Measurements from ENCODE around the gene ANKS1B. TPM values are rescaled to one million over a fixed set of nuclear protein-coding genes. Genes with fewer than 3 reads are reported as not detected.
"Not testable (repeated sequence)": the region's sequence is repeated elsewhere in the genome, so short reads cannot be mapped to it uniquely, and the experiment has no call there.

Gene ANKS1B
- total RNA-seq, 4 donors from 2014 or later: 14.0 to 38.4 (median 28.6) TPM

GRCh38 chr12:98769068-98769467 lies 1215.7 kb downstream of the ANKS1B start:
- Histone ChIP-seq H3K4me3 (no peak overlapping the region), H3K36me3 (peaks cover 0 to 11% (median 0%) of the 10 kb centered on the region in 3 donors), H3K4me1 (no peaks in the 10 kb centered on the region), H3K27ac (no peak overlapping the region), H3K27me3 (no peaks in the 10 kb centered on the region), H3K9me3 (no peaks in the 10 kb centered on the region)
- TF ChIP-seq, protein P1, sequence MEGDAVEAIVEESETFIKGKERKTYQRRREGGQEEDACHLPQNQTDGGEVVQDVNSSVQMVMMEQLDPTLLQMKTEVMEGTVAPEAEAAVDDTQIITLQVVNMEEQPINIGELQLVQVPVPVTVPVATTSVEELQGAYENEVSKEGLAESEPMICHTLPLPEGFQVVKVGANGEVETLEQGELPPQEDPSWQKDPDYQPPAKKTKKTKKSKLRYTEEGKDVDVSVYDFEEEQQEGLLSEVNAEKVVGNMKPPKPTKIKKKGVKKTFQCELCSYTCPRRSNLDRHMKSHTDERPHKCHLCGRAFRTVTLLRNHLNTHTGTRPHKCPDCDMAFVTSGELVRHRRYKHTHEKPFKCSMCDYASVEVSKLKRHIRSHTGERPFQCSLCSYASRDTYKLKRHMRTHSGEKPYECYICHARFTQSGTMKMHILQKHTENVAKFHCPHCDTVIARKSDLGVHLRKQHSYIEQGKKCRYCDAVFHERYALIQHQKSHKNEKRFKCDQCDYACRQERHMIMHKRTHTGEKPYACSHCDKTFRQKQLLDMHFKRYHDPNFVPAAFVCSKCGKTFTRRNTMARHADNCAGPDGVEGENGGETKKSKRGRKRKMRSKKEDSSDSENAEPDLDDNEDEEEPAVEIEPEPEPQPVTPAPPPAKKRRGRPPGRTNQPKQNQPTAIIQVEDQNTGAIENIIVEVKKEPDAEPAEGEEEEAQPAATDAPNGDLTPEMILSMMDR (IDR thresholded peaks at IDR 0.05): no peak
- TF ChIP-seq POLR2A (IDR thresholded peaks at IDR 0.05): no peak
- TF ChIP-seq EP300 (IDR thresholded peaks at IDR 0.05): no peak
- DNase-seq (ENCODE audit: low spot score in 2 of 2): no peak

DNA sequence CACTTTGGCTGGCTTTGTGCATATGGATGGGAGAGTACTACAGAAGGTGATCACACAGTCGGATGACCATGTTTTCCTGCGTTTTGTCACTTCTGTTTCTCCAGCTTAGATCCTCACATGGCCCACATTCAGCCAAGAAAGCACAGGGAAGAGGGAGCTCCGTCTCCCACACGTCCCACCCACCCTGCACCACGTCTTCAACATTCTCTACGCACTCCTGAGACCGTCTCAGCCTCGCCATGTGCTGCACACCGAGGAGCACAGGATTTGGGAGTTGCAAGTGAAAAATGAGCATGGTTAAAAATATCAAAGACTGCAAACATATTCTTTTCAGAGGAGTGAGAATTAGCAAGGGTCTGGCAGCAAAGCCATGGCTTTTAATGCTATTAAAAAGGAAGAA lies 1217.5 kb downstream of the ANKS1B start:
- no peaks in the 10 kb centered on the region for H3K9me3 ChIP-seq
- 76 to 85% methylated on average over 9 of the region's 9 CpGs for WGBS, 2 donors
- TF ChIP-seq, protein P1 (IDR thresholded peaks at IDR 0.05): no peak
- TF ChIP-seq EP300 (IDR thresholded peaks at IDR 0.05) (no peak), POLR2A (IDR thresholded peaks at IDR 0.05) (no peak)
- no peak overlapping the region for H3K27ac ChIP-seq
- H3K4me3 ChIP-seq: no peak overlapping the region
- no peaks in the 10 kb centered on the region for H3K27me3 ChIP-seq
- H3K36me3 ChIP-seq: peaks cover 0 to 2% (median 0%) of the 10 kb centered on the region in 3 donors
- no peaks in the 10 kb centered on the region for H3K4me1 ChIP-seq
- no peak for DNase-seq (ENCODE audit: low spot score in 2 of 2)

DNA sequence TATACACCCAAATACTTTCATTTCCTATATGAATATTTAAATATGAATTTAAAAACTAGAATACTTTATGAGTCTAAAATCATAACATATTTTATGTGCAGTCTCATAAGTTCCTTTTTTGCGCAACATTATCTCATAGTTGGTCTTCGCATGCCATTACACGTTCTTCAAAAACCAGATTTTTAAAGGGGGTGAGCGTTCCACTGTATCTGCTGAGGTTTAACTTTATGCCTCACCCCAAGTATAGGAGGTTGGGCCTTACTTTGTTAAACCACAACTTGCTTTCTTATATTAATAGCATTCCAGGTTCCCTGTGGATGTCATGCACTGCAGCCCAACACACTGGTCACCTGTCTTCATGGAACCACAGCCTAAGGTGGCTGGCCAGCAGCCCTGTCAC lies 1221.1 kb downstream of the ANKS1B start:
- Histone ChIP-seq H3K27me3 (no peaks in the 10 kb centered on the region), H3K9me3 (no peaks in the 10 kb centered on the region), H3K4me3 (no peak overlapping the region), H3K4me1 (no peaks in the 10 kb centered on the region), H3K27ac (no peak overlapping the region), H3K36me3 (no peaks in the 10 kb centered on the region)
- TF ChIP-seq, protein P1 (IDR thresholded peaks at IDR 0.05): no peak
- TF ChIP-seq POLR2A (IDR thresholded peaks at IDR 0.05): no peak
- TF ChIP-seq EP300 (IDR thresholded peaks at IDR 0.05): no peak
- 93 to 98% methylated on average over 4 of the region's 4 CpGs for WGBS, 2 donors
- DNase-seq (ENCODE audit: low spot score in 2 of 2): no peak

DNA sequence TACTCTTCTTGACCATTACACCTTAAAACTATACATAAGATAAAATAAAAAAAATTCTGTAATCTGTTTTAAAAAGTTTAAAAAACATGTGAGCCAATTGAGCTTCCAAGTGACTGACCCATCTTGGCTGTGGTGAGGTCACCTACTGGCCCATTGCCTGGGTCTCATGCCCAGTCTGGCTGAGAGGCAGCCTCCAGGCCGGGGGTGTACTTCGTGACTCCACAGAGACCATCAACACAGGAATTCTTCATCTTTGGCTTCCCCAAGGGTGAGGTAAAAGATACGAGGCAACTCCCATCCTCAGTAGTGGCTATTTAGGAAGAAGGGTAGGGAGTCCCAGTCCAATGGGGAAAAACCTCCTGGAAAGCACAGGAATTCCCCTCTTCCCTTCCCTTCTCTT lies 1226.4 kb downstream of the ANKS1B start:
- no peaks in the 10 kb centered on the region for H3K9me3 ChIP-seq
- no peak for TF ChIP-seq EP300 (IDR thresholded peaks at IDR 0.05)
- no peak for TF ChIP-seq POLR2A (IDR thresholded peaks at IDR 0.05)
- TF ChIP-seq, protein P1 (IDR thresholded peaks at IDR 0.05): no peak
- no peaks in the 10 kb centered on the region for H3K27me3 ChIP-seq
- WGBS, 2 donors: 20 to 44% methylated on average over 3 of the region's 3 CpGs
- no peak overlapping the region for H3K4me3 ChIP-seq
- no peaks in the 10 kb centered on the region for H3K4me1 ChIP-seq
- DNase-seq (ENCODE audit: low spot score in 2 of 2): peak in 1 of 2 donors; percentile 27
- no peaks in the 10 kb centered on the region for H3K36me3 ChIP-seq
- no peak overlapping the region for H3K27ac ChIP-seq

DNA sequence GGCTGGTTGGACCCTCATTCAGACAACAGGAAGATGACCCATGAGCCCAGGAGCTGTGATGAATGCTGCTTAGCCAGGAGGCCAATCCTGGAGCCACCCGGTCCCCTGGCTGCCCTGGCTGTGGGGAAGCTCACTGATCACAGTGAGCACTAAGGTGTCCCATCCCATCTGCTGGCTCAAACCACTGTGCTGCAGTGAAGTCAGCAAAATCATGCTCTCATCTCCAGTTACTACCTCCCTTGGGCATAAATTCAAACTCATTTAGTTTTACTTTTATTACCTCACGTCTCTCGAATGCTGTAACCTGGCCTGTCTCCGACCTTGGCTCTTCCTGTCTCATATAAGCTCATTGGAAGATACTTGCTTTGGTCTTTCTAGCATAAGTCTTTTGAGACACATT lies 1227.3 kb downstream of the ANKS1B start:
- Histone ChIP-seq H3K9me3 (no peaks in the 10 kb centered on the region), H3K36me3 (no peaks in the 10 kb centered on the region), H3K4me1 (no peaks in the 10 kb centered on the region), H3K27ac (no peak overlapping the region), H3K4me3 (no peak overlapping the region), H3K27me3 (no peaks in the 10 kb centered on the region)
- 53 to 60% methylated on average over 4 of the region's 4 CpGs for WGBS, 2 donors
- DNase-seq (ENCODE audit: low spot score in 2 of 2): no peak
- TF ChIP-seq POLR2A (IDR thresholded peaks at IDR 0.05) (no peak), EP300 (IDR thresholded peaks at IDR 0.05) (no peak)
- TF ChIP-seq, protein P1 (IDR thresholded peaks at IDR 0.05): no peak

- 90 to 92% methylated on average over 5 of the region's 5 CpGs for WGBS, 2 donors
Measured at GRCh38 chr12:98755855-98756254, 1228.9 kb downstream of the ANKS1B start.

More at GRCh38 chr12:98755855-98756254, 1228.9 kb downstream of the ANKS1B start:
- DNase-seq (ENCODE audit: low spot score in 2 of 2); H3K4me1 ChIP-seq; H3K27ac ChIP-seq; H3K36me3 ChIP-seq; H3K9me3 ChIP-seq; H3K4me3 ChIP-seq; H3K27me3 ChIP-seq: not testable (repeated sequence)
